ENCODE data around the gene TBL2.
"Not testable (repeated sequence)": the region's sequence is repeated elsewhere in the genome, so short reads cannot be mapped to it uniquely, and the experiment has no call there.

Gene TBL2

DNA sequence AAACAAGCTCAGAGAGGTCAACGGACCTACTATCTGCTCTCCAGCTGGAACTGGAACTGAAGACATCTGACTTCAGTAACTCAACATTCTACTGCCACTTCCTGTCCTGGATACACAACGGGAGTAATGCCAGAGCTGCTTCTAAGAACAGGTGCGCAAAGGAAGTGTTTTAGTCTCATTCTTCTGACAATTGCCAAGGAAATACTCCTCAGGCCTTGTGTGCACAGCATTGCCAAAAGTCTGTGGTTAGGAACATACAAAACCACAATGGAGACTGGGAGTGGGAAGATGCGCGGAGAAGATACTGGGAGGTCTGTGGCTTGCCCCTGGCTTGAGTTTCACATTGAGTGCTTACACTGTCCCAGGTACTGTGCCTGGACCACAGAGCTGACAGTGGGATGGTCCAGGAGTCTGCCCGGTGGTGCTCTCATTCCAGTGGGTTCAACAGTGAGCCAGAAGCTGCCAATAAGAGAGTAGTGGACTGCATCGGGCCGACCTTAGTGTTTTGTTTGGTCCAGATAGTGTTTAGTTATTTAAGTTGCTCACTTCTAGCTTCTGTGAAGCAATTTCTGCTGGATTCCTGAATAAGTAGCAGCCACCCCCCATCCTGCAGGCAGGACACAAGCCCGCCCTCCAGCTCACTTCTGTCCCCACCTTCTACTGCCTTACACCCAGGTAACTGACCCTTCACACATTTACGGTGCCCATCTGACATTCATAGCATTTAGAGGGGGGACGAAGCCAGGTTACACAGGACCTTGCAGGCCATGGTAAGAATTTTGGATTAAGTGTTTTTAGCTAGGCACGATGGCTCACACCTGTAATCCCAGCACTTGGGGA, 10.3 kb downstream of the TBL2 start:
- DNase-seq = no peak

DNA sequence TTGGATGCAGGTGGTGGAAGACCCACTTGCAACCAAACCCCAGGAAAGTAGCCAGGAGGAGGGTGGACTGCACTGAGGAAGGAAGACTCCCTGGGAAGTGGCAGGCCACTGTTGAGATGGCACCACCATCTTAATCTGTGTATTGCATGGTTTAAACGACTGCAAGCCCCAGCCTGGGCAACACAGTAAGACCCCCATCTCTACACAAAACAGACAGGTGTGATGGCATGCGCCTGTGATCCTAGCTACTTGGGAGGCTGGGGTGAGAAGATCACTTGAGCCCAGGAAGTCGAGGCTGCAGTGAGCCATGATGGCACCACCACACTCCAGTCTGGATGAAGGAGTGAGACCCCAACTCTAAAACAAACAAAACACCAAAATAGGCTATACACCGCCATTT, 11.2 kb downstream of the TBL2 start:
- DNase-seq = no peak

DNA sequence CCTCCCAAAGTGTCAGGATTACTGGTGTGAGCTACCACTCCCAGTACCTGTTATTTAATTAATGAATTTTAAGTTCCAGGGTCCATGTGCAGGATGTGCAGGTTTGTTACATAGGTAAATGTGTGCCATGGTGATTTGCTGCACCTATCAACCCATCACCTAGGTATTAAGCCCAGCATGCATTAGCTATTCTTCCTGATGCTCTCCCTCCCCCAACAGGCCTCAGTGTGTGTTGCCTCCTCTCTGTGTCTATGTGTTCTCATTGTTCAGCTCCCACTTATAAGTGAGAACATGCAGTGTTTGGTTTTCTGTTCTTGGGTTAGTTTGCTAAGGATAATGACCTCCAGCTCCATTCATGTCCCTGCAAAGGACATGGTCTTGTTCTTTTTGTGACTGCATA, 11.9 kb downstream of the TBL2 start:
- DNase-seq = not testable (repeated sequence)

DNA sequence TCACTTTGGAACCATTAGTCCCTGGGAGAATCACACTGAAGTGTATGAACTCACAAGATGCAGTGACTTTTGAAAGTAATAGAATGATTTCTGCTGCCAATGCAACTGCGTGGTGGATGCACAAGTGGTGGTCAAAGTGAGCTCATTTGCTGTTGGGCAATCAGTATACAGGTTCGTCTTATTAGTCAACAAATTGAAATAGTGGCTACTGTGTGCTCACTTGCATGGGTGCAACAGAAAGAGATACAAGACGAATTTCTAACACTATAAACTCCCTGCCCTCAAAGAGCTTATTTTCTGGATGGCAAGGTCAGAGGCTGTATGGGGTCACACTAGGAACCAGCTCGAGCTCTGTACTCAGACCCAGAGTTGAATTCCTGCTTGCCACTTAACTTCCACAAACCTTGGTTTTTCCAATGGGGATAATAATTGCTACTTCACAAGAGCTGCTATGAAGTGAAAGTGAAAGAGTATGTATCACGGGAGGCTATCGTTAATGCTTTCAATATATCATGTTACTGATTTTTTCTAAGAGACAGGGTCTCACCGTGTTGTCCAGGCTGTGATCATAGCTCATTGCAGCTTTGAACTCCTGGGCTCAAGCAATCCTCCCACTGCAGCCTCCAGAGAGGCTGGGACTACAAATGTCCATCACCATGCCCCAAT, 12.6 kb downstream of the TBL2 start:
- no peak for DNase-seq

DNA sequence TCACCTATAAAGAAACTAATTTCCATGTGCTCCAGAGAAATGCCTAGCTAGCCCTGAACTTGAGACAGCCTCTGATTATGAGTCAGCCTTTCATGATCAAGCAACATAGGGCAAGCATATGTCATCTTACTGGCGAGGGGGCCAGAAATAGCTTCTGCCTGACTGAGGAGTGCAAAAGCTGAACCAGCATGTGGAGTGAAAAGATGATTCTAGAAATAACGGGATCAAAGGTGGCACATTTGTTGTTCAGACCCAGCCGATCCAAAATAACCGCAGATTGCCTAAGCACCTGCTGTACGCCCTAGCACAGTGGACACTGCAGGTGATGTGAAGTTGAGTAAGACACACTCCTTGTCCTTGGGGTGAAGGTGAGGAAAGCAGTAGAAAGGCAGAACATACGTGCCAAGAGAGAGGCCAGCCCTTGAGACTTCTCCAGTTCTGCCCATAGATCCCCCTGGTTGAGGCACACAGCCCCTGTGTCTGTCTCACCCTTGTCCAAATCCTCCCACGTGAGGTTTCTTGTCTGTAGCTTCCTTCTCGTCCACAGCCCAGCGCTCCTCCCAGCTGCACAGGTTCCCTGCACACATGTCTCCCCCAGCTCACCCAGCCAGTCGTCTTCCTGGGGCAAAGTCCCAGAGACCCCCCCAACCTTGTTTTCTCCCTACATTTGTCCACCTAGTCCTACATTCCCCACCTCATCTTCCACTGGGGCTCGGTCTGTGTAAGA, 18.1 kb downstream of the TBL2 start:
- DNase-seq = no peak

DNA sequence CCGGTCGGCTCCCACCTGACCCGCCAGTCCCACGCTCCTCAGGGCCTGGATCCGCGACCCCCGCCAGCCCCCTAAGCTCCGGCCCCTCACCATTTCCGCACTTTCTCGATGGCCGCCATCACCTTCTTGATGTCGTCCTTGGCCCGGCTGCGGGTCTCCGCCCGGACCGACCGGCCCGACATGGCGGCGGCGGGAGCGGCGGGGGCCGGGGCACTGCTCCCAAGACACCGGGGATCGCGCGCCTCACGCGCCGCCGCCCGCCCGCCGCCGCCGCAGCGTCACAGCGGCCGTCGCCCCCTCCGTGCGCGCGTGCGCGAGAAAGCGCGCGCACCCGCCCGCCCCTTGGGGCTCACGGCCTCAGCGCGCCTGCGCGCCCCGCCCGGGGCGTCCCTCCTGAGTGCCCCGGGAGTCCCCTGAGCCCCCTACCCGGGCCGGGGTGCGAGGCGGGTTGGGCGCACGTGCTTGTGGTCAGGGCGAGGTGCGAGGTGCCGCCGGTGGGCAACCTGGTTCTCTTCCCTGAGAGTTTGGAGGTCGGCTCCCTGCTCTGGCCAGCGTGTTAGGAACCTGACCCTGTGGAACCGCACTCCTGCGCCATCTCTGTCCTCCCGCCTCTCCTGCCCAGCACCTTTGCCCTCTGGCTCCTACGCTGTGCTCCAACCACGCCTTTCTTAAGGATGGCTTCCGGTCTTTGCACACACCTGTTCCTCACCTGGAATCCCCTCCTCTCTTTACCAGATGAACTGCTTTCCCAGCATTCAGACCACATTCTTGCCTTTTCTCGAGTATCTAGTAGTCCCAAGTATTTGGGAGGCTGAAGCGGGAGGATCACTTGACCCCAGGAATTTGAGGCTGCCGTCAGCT, 20.8 kb downstream of the TBL2 start, which contains the start of gene BCL7B:
Gene BCL7B, minus strand, starts transcription at position 294 of the 861 bp plus-strand sequence. Its CDS starts 112 bp downstream, at position 182.
- DNase-seq = peak; percentile 83

DNA sequence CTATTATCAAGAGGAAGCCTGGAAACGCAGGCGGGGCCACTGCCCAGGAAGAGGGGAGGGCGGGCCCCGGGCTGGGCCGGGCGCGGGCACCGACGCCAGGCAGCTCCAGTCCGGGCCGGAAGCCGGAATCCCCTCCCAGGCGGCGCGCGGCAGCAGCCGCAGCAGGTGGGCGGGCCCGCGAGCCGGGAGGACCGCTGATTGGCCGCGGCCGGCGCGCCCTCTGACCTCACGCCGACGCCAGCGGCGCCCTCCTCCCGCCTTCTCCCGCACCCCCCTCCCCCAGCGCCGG, 21.3 kb downstream of the TBL2 start:
- peak; percentile 93 for DNase-seq

DNA sequence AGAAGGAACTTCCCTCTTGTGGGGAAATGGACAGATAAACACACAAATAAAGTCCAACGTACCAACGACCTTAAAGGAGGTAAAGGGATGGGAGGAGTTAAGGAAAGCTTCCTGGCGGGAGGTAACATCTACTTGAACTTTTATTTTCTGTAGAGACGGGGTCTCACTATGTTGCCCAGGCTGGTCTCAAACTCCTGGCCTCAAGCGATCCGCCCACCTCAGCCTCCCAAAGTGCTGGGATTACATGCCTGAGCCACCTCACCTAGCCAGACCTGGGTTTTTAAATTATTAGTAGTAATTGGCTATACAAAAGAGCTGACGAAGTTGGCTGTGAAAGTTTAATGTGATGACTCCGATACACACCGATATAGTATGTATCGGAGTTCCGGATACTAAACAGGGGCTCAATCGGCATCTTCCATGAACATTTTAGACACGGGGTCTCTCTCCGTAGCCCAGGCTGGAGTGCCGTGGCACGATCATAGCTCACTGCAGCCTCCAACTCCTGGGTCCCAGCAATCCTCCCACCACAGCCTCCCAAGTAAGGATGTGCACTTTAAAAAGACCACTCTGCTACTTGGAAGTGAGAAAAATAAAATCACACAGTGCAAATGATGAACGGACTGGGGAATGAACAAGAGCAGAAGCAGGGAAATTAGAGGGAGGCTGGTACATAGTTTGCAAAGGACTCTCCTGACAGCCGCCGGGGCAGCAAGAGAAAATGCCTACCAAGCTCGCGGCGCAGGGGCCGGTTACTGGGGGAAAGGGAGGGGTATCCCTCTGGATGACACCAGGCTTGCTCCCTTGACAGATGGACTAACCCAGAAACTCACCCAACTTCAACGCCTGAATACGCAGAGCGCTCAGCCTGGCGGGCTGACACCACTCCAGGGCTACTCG, 21.9 kb downstream of the TBL2 start:
- DNase-seq = no peak

DNA sequence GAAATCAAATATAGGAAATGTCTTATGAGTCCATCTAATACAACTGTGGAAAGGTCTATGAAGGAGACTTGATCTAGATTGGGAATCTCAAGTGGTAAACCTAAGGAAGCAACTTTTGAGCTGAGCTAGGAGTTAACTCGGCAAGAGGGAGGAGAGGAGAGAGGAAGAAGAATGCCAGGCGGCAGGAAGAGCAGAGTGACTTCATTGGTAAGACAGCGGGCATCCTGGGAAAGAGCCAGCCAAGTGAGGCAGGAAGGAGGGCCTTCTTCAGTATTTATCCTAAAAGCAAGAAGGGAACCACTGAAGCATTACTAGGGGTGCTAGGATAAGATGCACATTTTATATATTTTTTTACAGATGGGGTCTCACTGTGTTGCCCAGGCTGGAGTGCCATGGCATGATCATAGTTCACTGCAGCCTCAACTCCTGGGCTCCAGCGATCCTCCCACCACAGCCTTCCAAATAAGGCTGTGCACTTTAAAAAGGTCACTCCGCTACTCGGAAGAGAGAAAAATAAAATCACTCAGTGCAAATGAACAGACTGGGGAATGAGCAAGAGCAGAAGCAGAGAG, 22.9 kb downstream of the TBL2 start:
- no peak for DNase-seq

DNA sequence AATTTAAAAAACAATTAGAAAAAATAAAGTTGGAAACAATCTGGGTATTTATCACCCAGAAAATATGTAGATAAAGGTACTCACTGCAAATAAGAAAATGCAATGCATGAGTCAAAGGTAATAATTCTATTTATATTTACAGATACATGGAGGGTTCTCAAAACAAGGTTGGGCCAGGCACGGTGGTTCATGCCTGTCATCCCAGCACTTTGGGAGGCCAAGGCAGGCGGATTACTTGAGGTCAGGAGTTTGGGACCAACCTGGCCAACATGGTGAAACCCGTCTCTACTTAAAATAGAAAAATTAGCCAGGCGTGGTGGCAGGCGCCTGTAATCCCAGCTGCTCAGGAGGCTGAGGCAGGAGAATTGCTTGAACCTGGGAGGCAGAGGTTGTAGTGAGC, 28.3 kb downstream of the TBL2 start:
- not testable (repeated sequence) for DNase-seq

DNA sequence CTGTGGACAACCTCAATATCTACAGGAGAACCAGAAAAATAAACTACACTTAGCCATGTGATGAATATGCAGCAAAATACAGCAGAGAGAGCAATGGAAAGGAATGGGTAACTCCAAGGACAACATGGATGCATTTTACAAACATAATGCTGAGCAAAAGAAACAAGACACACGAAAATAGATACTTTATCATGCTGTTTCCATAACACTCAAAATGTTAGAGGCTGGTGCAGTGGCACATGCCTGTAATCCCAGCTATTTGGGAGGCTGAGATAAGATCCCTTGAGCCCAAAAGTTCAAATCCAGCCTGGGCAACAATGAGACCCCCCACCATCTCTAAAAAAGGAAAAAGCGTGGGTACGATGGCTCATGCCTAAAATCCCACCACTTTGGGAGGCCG, 29.2 kb downstream of the TBL2 start:
- no peak for DNase-seq

DNA sequence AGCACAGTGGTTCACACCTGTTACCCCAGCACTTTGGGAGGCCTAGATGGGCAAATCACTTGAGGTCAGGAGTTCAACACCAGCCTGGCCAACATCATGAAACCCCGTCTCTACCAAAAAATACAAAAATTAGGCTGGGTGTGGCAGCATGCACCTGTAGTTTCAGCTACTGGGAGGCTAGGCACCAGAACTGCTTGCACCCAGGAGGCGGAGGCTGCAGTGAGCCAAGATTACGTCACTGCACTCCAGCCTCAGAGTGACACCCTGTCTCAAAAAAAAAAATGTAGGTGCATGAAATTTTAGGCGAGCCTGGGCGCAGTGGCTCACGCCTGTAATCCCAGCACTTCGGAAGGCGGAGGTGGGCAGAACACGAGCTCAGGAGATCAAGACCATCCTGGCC, 30.5 kb downstream of the TBL2 start:
- no peak for DNase-seq

DNA sequence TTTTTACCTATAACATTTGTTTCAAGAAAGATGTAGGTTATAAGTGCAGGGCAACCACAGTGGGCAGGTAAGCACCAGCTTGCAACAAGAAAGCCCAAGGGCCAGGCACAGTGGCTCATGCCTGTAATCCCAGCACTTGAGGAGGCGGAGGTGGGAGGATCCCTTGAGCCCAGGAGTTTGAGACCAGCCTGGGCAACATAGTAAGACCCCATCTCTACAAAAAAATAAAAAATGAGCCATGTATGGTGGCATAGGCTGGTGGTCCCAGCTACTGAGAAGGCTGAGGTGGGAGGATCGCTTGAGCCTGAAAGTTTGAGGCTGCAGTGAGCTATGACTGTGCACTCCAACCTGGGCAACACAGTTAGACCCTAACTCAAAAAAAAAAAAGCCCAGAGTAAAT, 33.7 kb downstream of the TBL2 start:
- no peak for DNase-seq

DNA sequence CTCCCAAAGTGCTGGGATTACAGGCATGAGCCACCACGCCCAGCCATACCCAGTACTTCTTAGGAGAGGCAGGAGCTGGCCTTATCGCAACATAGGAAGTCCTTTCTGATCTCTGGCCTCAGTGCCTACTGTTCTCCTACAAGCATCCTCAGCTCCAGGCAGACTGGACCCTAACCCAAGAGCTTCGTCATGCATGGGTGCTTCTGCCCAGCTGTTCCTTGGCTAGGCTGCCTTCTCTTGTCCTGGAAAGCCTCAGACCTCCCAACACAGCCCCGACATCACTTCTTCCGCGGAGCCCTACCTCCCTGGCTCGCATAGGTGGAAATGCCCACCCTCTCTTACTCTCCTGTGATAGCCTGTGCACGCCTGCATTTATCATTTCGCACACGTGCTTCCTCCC, 36.7 kb downstream of the TBL2 start:
- no peak for DNase-seq

DNA sequence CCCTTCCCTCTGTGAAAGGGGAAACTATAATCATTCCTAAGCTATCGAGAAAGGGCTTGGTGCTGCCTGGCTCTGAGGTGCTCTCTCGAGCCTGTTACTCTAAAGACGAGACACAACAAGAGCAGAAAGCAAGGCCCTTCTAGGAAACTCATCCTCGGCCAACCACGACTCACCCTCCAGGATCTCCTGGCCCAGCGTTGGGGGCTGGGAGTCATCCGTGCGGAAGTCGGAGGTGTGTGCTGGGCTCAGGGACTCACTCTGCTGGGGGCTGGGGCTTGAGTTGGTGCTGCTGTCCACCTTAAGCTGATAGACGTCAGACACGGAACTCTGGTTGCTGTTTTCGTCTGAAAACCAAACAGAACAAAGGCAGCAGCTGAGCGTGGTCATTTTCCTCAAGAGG, 38.7 kb downstream of the TBL2 start:
- DNase-seq = no peak

DNA sequence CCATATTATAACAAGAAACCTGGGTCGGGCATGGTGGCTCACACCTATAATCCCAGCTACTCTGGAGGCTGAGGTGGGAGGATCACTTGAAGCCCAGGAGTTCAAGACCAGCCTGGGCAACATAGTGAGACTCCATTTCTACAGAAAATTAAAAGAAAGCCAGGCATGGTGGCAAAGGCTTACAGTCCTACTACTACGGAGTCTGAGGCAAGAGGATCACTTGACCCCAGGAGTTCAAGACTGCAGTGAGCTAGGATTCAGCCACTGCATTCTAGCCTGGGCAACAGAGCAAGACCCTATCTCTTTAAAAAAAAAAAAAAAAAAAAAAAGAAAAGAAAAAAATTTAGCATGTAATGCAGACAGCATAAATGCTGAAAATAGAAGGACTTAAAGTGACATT, 39.9 kb downstream of the TBL2 start:
- not testable (repeated sequence) for DNase-seq

DNA sequence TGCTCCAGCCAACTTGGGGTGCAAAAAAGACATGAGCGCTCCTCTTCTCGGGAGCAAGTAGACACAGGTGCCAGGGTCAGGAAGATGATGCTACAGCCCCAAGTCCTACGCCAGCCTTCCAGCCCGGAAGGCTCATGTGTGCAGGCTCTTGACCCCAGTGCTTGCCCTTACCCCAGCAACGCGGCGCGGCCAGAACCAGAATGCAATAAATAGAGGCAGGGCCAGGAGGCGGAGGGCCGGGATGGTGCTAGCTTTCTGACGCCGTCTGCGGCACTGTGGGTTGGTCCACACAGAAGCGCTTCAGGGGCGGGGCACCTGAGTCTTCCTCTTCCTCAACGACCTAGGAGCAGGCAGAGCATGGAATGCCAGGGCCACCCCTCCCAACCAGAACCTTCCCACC, 41.3 kb downstream of the TBL2 start:
- no peak for DNase-seq

DNA sequence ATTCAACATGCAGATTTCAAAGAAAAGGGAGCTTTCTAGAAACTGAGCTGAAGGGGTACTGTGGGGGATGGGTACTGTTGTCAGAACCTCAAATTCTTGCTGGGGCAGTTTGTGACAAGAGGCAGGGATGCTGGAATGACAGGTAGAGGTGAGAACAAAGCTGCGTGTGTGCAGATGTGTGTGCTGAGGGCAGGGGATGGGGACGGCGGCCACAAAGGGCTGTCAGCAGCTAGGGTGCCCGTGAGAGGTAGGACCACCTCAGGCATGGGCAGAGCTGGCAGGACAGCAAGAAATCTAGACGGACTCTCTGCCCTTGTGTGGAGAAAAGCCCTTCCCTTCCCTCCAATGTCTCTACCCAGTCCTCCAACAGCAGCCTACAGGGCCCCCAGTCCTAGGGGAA, 41.9 kb downstream of the TBL2 start:
- DNase-seq = no peak

DNA sequence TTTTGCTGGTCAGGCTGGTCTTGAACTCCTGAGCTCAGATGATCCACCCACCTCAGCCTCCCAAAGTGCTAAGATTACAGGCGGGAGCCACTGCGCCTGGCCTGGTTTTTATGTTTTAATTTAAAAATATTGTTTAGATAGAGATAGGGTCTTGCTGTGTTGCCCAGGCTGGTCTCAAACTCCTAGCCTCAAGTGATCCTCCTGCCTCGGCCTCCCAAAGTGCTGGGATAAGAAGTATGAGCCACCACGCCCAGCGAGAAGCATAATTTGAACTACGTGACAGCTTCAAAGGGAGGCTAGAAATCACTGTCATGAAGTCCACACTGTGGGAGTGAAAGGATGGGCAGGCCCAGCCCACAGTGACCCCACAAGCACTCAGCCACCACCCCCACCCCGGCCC, 42.5 kb downstream of the TBL2 start:
- DNase-seq = not testable (repeated sequence)

DNA sequence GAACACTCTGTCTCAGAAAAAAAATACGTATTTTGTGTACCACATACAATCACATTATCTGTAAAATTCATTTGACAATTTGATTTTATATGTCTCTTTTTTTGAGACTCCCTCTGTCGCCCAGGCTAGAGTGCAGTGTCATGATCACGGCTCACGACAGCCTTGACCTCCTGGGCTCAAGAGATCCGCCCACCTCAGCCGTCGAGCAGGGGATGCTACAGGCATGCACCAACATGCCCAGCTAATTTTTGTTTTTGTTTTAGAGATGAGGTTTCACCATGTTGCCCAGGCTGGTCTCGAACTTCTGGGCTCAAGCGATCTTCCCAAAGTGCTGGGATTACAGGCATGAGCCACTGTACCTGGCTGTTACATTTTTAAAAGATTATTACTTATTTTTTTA, 44.6 kb downstream of the TBL2 start:
- DNase-seq = no peak

DNA sequence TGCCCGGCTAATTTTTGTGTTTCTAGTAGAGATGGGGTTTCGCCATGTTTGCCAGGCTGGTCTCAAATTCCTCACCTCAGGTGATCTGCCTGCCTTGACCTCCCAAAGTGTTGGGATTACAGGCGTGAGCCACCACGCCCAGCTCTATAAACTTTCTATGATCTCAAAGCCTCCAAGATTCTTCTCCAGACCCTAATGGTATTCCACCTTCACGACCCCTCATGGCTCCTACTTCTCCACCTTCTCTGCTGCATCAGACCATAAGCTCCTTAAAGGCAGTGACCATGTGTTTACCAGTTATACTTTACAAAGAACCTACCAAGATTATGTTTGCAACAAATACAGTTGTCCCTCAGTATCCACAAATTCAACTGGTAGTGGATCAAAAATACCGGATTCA, 46.2 kb downstream of the TBL2 start:
- no peak for DNase-seq

DNA sequence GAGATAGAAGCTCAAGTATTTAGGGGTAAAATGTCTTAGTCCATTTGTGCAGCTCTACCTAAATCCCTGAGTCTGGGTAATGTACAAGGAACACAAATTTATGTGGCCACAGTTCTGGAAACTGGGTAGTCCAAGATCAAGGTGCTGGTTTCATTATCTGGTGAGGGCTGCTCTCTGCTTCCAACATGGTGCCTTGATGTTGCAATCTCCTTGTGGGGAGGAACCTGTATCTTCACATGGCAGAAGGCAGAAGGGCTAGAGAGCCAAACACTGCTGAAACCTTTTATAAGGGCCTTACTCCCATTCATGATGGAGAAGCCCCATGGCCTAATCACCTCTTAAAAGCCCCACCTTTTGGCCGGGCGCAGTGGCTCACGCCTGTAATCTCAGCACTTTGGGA, 47.6 kb downstream of the TBL2 start:
- no peak for DNase-seq
